ENCODE data around the gene PRLH. TPM values are rescaled to one million over a fixed set of nuclear protein-coding genes. Genes with fewer than 3 reads are reported as not detected.
A peak's percentile ranks its signal among the peaks of the same experiment; 100 is the strongest.

PRLH gene
- total and polyA plus RNA-seq, 2 of the 13 experiments (the other 11 are each of a cell fraction or from before 2014, with no cell fraction given), result not detected

DNA sequence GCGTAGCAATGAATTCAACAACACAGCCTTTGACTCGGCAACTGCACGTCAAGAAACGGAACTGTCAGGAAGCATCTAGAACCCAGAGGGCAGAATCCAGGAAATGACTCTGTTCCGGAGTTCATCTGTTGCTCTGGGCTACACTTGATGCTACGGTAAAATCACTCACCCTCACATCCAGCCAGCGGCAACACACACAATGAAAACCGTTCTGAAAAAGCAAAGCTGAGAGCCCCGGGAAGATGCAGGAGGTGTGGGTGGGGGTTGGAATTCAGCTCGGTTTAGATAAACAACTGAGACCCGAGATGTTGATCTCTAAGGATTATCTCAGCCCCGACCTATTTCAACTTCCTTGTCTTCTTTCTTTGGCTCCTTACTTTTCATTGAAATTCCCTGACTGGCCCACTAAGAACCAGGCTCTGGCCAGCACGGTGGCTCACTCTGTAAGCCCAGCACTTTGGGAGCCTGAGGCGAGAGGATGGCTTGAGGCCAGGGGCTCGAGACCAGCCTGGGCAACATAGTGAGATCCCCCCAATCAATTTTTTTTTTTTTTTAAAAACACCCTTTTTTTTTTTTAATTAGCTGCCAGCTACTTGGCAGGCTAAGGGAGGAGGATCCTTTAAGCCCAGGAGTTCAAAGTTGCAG lies 37.5 kb downstream of the PRLH start (continued):
- TF ChIP-seq, protein P1, sequence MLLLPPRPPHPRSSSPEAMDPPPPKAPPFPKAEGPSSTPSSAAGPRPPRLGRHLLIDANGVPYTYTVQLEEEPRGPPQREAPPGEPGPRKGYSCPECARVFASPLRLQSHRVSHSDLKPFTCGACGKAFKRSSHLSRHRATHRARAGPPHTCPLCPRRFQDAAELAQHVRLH (CRISPR knock-in tag; IDR thresholded peaks at IDR 0.05; ENCODE audit: borderline replicate concordance, low read depth), result 0 out of 2 replicates have a peak, but pooled peaks have one; percentile 56
- TF ChIP-seq ZNF331 (CRISPR knock-in tag; IDR thresholded peaks at IDR 0.05), result no peak
- 0 out of 2 replicates have a peak, but pooled peaks have one; percentile 23 for TF ChIP-seq SIX4 (CRISPR knock-in tag; IDR thresholded peaks at IDR 0.05)
- TF ChIP-seq ERF (CRISPR knock-in tag; IDR thresholded peaks at IDR 0.05), result peak; percentile 71
- no peak for TF ChIP-seq ZNF253 (CRISPR knock-in tag; IDR thresholded peaks at IDR 0.05; ENCODE audit: borderline replicate concordance)
- no peak for TF ChIP-seq KDM5B (CRISPR knock-in tag; IDR thresholded peaks at IDR 0.05; ENCODE audit: borderline replicate concordance)
- no peak for TF ChIP-seq ATF7 (IDR thresholded peaks at IDR 0.05)
- no peak for TF ChIP-seq ATF7 (CRISPR knock-in tag; IDR thresholded peaks at IDR 0.05)
- no peak for TF ChIP-seq HHEX (CRISPR knock-in tag; IDR thresholded peaks at IDR 0.05)
- no peak for TF ChIP-seq TBX3 (IDR thresholded peaks at IDR 0.05; ENCODE audit: borderline replicate concordance)
- no peak for TF ChIP-seq ZFP82 (CRISPR knock-in tag; IDR thresholded peaks at IDR 0.05; ENCODE audit: borderline replicate concordance)
- TF ChIP-seq PHF8 (CRISPR knock-in tag; IDR thresholded peaks at IDR 0.05), result no peak
- TF ChIP-seq HOXD1 (CRISPR knock-in tag; IDR thresholded peaks at IDR 0.05), result no peak
- no peak for TF ChIP-seq ZMAT3 (CRISPR knock-in tag; conservative IDR thresholded peaks at IDR 0.05)
- TF ChIP-seq HDAC6 (IDR thresholded peaks at IDR 0.05; ENCODE audit: low read depth, low read length), result no peak
- no peak for TF ChIP-seq ZNF780A (CRISPR knock-in tag; IDR thresholded peaks at IDR 0.05)
- TF ChIP-seq FOXM1 (CRISPR knock-in tag; IDR thresholded peaks at IDR 0.05), result no peak
- TF ChIP-seq TFAP4 (IDR thresholded peaks at IDR 0.05; ENCODE audit: borderline replicate concordance, low read depth), result 0 out of 2 replicates have a peak, but pooled peaks have one; percentile 4
- TF ChIP-seq ZGPAT (CRISPR knock-in tag; IDR thresholded peaks at IDR 0.05), result no peak
- 0 out of 2 replicates have a peak, but pooled peaks have one; percentile 9 for TF ChIP-seq RNF2 (conservative IDR thresholded peaks at IDR 0.05; ENCODE audit: low read depth)
- TF ChIP-seq ZNF615 (CRISPR knock-in tag; IDR thresholded peaks at IDR 0.05; ENCODE audit: borderline replicate concordance), result no peak
- no peak for TF ChIP-seq ZNF446 (CRISPR knock-in tag; IDR thresholded peaks at IDR 0.05)
- no peak for TF ChIP-seq ISL2 (CRISPR knock-in tag; IDR thresholded peaks at IDR 0.05)
- no peak for TF ChIP-seq MXD3 (CRISPR knock-in tag; IDR thresholded peaks at IDR 0.05)
- TF ChIP-seq, protein P2, sequence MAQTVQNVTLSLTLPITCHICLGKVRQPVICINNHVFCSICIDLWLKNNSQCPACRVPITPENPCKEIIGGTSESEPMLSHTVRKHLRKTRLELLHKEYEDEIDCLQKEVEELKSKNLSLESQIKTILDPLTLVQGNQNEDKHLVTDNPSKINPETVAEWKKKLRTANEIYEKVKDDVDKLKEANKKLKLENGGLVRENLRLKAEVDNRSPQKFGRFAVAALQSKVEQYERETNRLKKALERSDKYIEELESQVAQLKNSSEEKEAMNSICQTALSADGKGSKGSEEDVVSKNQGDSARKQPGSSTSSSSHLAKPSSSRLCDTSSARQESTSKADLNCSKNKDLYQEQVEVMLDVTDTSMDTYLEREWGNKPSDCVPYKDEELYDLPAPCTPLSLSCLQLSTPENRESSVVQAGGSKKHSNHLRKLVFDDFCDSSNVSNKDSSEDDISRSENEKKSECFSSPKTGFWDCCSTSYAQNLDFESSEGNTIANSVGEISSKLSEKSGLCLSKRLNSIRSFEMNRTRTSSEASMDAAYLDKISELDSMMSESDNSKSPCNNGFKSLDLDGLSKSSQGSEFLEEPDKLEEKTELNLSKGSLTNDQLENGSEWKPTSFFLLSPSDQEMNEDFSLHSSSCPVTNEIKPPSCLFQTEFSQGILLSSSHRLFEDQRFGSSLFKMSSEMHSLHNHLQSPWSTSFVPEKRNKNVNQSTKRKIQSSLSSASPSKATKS (CRISPR knock-in tag; IDR thresholded peaks at IDR 0.05), result no peak
- peak; percentile 74 for TF ChIP-seq SAP130 (CRISPR knock-in tag; IDR thresholded peaks at IDR 0.05; ENCODE audit: low read depth)
- 0 out of 2 replicates have a peak, but pooled peaks have one; percentile 11 for TF ChIP-seq ZNF232 (CRISPR knock-in tag; IDR thresholded peaks at IDR 0.05; ENCODE audit: borderline replicate concordance)
- no peak for TF ChIP-seq SIN3A (IDR thresholded peaks at IDR 0.05; ENCODE audit: borderline replicate concordance, low read depth, low read length)
